Measurements from ENCODE around the gene SEC11A. TPM values are rescaled to one million over a fixed set of nuclear protein-coding genes. Genes with fewer than 3 reads are reported as not detected.

Gene SEC11A
- total RNA-seq, 1 donor from 2014 or later: 80.0 TPM

DNA sequence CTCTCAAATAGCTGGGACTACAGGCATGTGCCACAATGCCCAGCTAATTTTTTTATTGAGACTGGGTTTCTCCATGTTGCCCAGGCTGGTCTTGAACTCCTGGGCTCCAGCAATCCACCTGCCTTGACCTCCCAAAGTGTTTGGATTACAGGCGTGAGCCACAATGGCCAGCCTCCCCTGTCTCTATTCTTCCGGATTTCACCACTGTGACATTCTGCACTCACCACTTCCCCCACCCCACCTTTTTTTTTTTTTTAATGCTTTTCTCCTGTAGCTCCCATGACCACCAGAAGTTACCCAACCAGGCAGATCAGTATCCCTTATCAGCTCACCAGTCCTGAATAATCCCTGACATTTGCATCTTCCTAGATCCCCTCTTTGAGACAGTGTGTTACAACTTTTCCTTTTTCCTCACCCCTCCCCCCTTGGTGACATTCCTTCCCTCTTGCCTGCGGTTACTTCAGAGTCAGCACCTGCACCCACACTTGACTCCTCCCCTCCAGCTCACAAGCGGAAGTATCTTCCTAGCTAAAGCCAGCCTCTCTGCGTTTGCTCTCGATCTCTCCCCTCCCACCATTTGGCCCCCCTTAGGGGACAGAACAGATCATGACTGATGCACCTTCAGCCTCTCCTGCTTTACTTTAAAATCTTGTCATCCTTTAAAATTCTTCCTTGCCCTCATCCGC, 19.0 kb upstream of the SEC11A start:
- no peaks in the 10 kb centered on the region for H3K4me1 ChIP-seq
- H3K27ac ChIP-seq (replicated peaks): no peak overlapping the region
- DNase-seq: peak; percentile 25
- H3K4me3 ChIP-seq: no peak overlapping the region
- intact Hi-C loops (cut with micrococcal nuclease): no loop called here
- H3K27me3 ChIP-seq (ENCODE audit: low read depth): no peaks in the 10 kb centered on the region
- no peaks in the 10 kb centered on the region for H3K36me3 ChIP-seq
- TF ChIP-seq, protein P1, sequence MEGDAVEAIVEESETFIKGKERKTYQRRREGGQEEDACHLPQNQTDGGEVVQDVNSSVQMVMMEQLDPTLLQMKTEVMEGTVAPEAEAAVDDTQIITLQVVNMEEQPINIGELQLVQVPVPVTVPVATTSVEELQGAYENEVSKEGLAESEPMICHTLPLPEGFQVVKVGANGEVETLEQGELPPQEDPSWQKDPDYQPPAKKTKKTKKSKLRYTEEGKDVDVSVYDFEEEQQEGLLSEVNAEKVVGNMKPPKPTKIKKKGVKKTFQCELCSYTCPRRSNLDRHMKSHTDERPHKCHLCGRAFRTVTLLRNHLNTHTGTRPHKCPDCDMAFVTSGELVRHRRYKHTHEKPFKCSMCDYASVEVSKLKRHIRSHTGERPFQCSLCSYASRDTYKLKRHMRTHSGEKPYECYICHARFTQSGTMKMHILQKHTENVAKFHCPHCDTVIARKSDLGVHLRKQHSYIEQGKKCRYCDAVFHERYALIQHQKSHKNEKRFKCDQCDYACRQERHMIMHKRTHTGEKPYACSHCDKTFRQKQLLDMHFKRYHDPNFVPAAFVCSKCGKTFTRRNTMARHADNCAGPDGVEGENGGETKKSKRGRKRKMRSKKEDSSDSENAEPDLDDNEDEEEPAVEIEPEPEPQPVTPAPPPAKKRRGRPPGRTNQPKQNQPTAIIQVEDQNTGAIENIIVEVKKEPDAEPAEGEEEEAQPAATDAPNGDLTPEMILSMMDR (IDR thresholded peaks at IDR 0.05; ENCODE audit: borderline replicate concordance): no peak
- H3K9me3 ChIP-seq (replicated peaks): no peaks in the 10 kb centered on the region

DNA sequence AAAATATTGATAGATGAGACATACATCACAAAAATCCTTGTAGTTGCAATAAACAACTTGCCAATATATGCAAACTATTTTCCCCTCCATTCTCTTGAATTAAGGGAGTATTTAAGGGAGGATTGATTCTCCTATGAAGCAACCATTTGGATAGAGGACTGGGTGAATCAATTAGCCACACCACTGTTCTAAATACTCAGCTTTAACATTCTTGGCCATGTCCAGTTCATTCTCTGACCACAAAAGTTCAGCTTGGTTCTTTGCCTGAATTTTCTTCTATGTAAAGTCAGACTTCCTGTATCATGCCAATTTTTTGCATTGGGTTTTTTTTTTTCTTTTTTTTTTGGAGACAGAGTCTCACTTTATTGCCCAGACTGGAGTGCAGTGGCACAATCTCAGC, 15.8 kb upstream of the SEC11A start:
- no peak overlapping the region for H3K4me3 ChIP-seq
- H3K4me1 ChIP-seq: no peaks in the 10 kb centered on the region
- no peaks in the 10 kb centered on the region for H3K27me3 ChIP-seq (ENCODE audit: low read depth)
- H3K27ac ChIP-seq (replicated peaks): no peak overlapping the region
- intact Hi-C loops (cut with micrococcal nuclease): no loop called here
- DNase-seq: no peak
- H3K9me3 ChIP-seq (replicated peaks): no peaks in the 10 kb centered on the region
- H3K36me3 ChIP-seq: no peaks in the 10 kb centered on the region
- TF ChIP-seq, protein P1 (IDR thresholded peaks at IDR 0.05; ENCODE audit: borderline replicate concordance): no peak

DNA sequence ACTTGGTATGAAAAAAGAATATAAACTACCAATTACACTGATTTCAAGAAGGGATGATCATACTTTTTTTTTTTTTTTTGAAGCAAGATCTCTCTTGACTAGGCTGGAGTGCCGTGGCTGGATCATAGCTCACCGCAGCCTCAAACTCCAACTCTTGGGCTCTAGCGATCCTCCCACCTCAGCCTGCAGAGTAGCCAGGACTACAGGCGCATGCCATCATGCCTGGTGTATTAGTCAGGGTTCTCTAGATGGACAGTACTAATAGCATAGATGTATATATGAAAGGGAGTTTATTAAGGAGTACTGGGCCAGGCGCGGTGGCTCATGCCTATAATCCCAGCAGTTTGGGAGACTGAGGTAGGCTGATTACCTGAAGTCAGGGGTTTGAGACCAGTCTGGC, 11.5 kb upstream of the SEC11A start:
- Histone ChIP-seq H3K36me3 (no peaks in the 10 kb centered on the region), H3K27me3 (ENCODE audit: low read depth) (no peaks in the 10 kb centered on the region), H3K9me3 (replicated peaks) (no peaks in the 10 kb centered on the region), H3K4me1 (peaks cover 11% of the 10 kb centered on the region), H3K27ac (replicated peaks) (no peak overlapping the region), H3K4me3 (no peak overlapping the region)
- intact Hi-C loops (cut with micrococcal nuclease): no loop called here
- TF ChIP-seq, protein P1 (IDR thresholded peaks at IDR 0.05; ENCODE audit: borderline replicate concordance): no peak
- DNase-seq: no peak

DNA sequence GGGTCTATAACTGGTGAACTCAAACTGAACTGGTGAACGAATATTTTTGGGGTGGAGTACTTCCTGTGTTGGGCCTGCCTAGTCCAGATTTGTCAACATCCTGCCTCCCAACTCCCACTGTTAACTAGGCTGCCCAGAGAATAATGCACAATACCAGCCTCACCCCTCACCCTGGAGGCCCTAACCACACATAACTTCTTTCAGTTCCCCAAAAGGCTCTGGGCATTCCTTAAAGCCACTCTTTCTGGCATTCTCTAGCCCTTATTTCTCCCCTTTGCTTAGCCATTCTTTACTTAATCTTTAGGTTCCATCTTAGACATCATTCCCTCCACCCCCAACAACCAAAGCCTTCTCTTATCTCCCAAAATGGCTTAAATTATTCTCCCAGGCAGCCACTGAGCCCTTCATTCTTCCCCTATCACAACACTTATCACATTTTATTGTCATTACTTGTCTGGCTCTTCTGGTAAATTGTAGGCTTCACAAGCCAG, 9.1 kb upstream of the SEC11A start:
- Histone ChIP-seq H3K4me3 (no peak overlapping the region), H3K27ac (replicated peaks) (peak overlapping the region; percentile 79), H3K27me3 (ENCODE audit: low read depth) (no peaks in the 10 kb centered on the region), H3K4me1 (peaks cover 11% of the 10 kb centered on the region), H3K36me3 (no peaks in the 10 kb centered on the region), H3K9me3 (replicated peaks) (no peaks in the 10 kb centered on the region)
- TF ChIP-seq, protein P1 (IDR thresholded peaks at IDR 0.05; ENCODE audit: borderline replicate concordance): no peak
- intact Hi-C loops (cut with micrococcal nuclease): no loop called here
- no peak for DNase-seq

DNA sequence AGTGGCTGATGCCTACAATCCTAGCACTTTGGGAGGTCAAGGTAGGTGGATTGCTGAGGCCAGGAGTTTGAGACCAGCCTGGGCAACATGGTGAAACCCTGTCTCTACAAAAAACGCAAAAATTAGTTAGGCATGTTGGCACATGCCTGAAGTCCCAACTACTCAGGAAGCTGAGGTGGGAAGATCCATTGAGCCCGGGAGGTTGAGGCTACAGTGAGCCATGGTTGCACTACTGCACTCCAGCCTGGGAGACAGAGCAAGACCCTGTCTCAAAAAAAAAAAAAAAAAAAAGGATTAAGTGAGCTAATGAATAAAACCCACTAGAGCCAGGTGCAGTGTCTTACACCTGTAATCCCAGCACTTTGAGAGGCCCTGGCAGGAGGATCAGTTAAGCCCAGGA, 6.7 kb upstream of the SEC11A start:
- H3K4me1 ChIP-seq: peaks cover 11% of the 10 kb centered on the region
- H3K9me3 ChIP-seq (replicated peaks): no peaks in the 10 kb centered on the region
- TF ChIP-seq, protein P1 (IDR thresholded peaks at IDR 0.05; ENCODE audit: borderline replicate concordance): no peak
- no peaks in the 10 kb centered on the region for H3K27me3 ChIP-seq (ENCODE audit: low read depth)
- H3K27ac ChIP-seq (replicated peaks): no peak overlapping the region
- no peaks in the 10 kb centered on the region for H3K36me3 ChIP-seq
- no peak for DNase-seq
- H3K4me3 ChIP-seq: no peak overlapping the region
- intact Hi-C loops (cut with micrococcal nuclease): no loop called here
